HG03196 (cell line): ENCODE data around the gene CCDC18.
A peak's percentile ranks its signal among the peaks of the same experiment; 100 is the strongest.
"Not testable (repeated sequence)": the region's sequence is repeated elsewhere in the genome, so short reads cannot be mapped to it uniquely, and the experiment has no call there.

Experiments
- ATAC-seq: cut with Tn5 transposase; IDR thresholded peaks from one replicate; pipeline ENCODE4 v1.9.1; 2021; ENCODE audit not compliant: unreplicated experiment

The CCDC18 gene

DNA sequence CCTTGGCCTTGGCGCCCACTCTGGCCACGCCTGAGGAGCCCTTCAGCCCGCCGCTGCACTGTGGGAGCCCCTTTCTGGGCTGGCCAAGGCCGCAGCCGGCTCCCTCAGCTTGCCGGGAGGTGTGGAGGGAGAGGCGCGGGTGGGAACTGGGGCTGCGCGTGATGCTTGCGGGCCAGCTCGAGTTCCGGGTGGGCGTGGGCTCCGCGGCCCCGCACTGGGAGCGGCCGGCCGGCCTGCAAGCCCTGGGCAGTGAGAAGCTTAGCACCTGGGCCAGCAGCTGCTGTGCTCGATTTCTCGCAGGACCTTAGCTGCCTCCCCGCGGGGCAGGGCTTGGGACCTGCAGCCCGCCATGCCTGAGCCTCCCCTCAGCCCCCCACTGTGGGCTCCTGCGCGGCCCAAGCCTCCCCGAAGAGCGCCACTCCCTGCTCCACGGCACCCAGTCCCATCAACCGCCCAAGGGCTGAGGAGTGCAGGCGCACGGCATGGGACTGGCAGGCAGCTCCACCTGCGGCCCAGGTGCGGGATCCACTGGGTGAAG, 10.3 kb upstream of the CCDC18 start:
- not testable (repeated sequence) for ATAC-seq

DNA sequence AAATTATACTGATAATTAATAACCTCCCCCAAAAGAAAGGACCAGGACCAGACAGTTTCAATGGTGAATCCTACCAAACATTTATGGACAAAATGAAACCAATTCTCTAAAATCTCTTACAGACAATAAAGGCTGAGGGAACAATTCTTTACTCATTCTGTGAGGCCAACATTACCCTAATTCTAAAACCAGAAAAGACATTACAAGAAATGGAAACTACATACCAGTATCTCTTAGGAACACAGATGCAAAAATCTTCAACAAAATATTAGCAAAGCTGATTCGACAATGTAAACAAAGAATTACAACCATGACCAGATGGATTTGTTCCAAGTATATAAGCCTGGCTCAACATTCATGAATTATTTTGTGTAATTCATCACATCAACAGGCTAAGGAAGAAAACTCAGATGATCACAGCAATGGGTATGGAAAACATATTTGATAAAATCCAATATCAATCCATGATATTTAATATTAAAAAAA, 8.9 kb upstream of the CCDC18 start:
- ATAC-seq = no peak

GRCh38 chr1:93172778-93173177, 7.7 kb upstream of the CCDC18 start:
- ATAC-seq = no peak

- not testable (repeated sequence) for ATAC-seq
Measured at GRCh38 chr1:93174638-93175037, 5.9 kb upstream of the CCDC18 start.

DNA sequence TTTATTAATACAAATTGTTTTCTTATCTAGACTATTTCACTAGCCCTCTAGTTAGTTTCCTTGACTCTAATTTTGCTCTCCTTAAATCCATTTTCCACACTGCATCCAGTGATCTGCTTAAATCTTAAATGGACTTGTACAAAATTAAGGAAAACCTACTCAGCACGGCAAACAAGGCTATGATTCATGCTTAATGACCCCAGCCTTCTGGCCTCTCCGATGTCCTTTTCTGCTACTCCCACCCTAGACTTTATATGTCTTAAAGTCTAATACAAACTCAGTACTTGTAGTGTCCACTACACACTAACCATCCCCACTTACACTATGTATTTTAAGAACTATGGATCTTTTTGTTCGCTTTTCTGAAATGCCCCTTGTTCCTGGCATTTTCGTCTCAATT, 2.5 kb upstream of the CCDC18 start:
- ATAC-seq = no peak

DNA sequence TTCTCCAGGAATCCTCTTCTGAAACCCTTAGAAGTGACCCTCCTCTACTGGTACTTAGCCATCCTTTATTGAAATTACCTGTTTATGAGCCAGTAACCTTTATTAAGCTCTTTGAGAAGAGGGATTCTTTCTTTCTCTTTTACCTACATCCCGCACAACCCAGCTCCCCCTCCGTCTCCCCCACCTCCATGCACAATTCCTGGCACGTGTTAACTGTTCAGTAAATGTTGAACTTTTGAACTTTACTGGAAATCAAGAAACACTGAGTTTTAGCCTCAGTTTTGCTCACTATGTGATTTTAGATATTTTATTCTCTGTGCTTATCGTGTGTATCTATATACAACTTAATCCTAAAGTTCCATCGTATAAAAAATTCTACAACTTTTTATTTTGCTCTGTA, 2.1 kb upstream of the CCDC18 start:
- no peak for ATAC-seq

- peak; percentile 88 for ATAC-seq
Measured at GRCh38 chr1:93179886-93180722, 420 bp upstream of the CCDC18 start, which contains the start of gene TMED5. TSS of gene TMED5 (minus strand) at chr1:93180413. CDS start at chr1:93180242, 171 bp downstream.

DNA sequence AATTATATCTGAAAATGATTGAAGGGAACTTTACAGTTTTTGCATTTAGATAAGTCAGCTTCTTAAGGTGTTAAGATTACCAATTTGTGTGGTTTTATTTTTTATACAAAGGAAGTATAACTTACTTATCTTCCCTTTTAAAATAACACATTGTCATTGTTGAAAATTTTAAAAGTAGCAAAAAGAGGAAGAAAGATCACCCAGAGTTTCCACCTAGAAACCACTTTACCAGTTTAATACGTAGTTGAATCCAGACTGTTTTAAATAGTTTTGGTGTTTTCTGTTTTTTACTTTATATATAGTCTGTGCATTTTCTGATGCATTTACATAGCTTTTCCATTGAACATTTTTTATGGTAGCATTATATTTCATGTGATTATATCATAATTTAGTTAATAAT, 6.1 kb downstream of the CCDC18 start:
- ATAC-seq = no peak

- ATAC-seq = no peak
Measured at GRCh38 chr1:93190432-93190831, 9.9 kb downstream of the CCDC18 start.

GRCh38 chr1:93194231-93194990, 13.9 kb downstream of the CCDC18 start:
- ATAC-seq = no peak

DNA sequence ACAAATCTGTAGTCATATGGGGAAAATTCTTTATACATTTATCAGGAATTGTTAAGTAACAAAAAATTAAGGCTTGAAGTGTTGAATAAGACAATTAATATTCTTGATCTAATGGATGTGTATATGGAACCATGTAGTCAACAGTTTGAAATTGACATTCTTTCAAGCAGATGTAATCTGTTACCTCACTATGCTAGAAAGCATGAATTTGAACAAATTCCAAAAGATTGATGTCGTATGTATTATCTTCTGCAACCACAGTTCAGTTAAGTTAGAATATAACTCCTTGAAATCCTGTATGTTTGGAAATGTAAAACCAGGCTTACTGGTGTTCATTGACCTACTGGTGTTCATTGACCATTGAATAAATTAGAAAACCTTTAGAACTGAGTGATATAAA, 16.1 kb downstream of the CCDC18 start:
- ATAC-seq = no peak

- no peak for ATAC-seq
Measured at GRCh38 chr1:93199150-93199549, 18.6 kb downstream of the CCDC18 start.

- no peak for ATAC-seq
Measured at GRCh38 chr1:93200086-93200620, 19.6 kb downstream of the CCDC18 start.

DNA sequence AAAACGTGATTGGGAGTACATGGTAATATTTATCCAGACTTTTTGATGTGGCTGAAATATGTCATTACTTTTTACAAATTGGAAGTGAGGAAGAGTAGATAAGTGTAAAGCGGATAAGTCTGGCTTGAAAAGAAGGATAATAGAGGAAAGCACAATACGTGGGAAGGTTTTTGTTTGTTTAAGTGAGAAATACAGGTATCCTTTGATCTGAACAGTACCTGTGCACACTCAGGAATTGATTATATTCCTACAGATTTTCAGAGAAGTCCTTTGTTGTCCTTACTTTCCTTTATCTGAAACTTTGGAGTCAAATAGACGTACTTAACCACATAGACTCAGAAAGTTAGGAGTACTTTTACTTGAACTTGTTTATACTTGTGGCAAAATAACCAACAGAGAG, 20.2 kb downstream of the CCDC18 start:
- ATAC-seq = no peak

GRCh38 chr1:93205892-93206566, 25.5 kb downstream of the CCDC18 start:
- ATAC-seq = no peak

DNA sequence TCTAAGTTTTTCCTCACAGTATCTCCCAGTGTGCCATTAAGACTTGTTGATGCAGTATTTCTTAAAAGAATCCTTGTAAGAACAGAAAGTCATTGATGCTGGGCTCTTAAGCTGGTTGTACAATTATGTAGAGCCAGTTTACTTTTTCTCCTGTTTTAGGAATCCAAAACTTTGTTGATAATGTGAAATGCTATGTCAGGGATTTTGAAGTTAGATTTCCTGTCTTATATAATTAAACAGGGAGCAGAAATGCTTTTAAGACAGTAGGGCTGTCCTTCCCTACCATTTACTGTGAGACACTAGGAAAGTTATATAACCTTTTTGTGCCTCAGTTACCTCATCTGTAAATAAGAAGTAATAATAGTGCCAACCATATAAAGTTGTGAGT, 26.0 kb downstream of the CCDC18 start:
- no peak for ATAC-seq

DNA sequence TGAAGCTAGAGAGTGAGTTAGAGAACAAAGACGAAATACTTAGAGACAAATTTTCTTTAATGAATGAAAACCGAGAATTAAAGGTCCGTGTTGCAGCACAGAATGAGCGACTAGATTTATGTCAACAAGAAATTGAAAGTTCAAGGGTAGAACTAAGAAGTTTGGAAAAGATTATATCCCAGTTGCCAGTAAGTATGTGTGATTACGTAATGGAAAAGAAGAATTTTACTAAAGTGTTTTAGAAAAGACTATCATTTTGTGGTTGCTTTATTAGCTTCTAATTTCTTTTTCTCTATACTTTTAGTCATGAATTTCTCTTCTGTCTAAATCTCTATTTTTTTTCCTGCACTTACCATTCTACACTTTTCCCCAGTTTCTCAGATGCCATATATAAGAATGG, 26.7 kb downstream of the CCDC18 start:
- ATAC-seq = no peak

GRCh38 chr1:93215322-93215721, 34.8 kb downstream of the CCDC18 start:
- ATAC-seq = no peak

DNA sequence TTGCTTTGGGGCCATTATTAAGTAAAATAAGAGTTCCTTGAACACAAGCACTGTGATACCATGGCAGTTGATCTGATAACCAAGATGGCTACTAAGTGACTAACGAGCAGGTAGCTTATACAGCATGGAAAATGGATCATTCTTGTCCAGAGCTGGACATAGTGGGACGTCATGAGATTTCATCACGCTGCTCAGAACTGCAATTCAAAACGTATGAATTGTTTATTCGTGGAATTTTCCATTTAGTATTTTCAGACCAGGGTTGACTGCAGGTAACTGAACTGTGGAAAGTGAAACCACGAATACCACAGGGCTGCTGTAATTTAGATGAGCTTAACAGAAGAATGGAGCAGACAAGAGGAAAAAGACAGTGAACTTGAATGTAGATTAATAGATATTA, 38.9 kb downstream of the CCDC18 start:
- ATAC-seq = no peak

- ATAC-seq = not testable (repeated sequence)
Measured at GRCh38 chr1:93220716-93221115, 40.2 kb downstream of the CCDC18 start.

DNA sequence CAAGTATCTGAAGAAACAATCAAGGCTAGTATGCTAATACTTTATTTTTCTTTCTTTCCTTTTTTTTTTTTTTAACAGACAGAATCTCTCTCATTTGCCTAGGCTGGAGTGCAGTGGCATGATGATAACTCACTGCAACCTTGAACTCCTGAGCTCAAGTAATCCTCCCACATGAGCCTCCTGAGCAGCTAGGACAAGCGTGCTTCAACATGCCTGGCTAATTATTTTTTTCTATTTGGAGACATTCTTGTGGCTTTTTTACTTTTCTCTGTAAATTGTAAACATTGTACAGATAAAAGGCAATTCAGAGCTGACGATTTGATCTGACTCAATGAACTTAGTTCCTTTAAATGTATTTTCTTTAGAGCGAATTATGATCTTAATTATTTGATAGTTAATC, 41.4 kb downstream of the CCDC18 start:
- no peak for ATAC-seq
